GM18505 (cell line): ENCODE measurements around the gene TRPM6.

Experiments used
- ATAC-seq: cut with Tn5 transposase; IDR thresholded peaks from one replicate; pipeline ENCODE4 v1.9.1; 2021; ENCODE audit not compliant: unreplicated experiment
- POLR2A ChIP-seq: IDR thresholded peaks from 4 replicates; pipeline ENCODE4 v1.6.1; 2011; ENCODE audit warnings: borderline replicate concordance; ENCODE audit not compliant: insufficient read depth, insufficient read length; ENCODE audit errors: extremely low read depth

The TRPM6 gene

GRCh38 chr9:74775396-74775795 is 112.3 kb downstream of the TRPM6 start:
- TF ChIP-seq POLR2A: no peak
- no peak for ATAC-seq

- ATAC-seq: no peak
- TF ChIP-seq POLR2A: no peak
Measured at GRCh38 chr9:74773886-74774479, 113.7 kb downstream of the TRPM6 start.

- TF ChIP-seq POLR2A: no peak
- peak; percentile 53 for ATAC-seq
Measured at GRCh38 chr9:74772121-74772520, 115.6 kb downstream of the TRPM6 start.

GRCh38 chr9:74771672-74772071 is 116.0 kb downstream of the TRPM6 start:
- no peak for ATAC-seq
- TF ChIP-seq POLR2A: no peak

- no peak for ATAC-seq
- TF ChIP-seq POLR2A: no peak
Measured at GRCh38 chr9:74771262-74771585, 116.5 kb downstream of the TRPM6 start.

GRCh38 chr9:74770508-74771261 is 117.0 kb downstream of the TRPM6 start:
- TF ChIP-seq POLR2A: no peak
- peak; percentile 55 for ATAC-seq

GRCh38 chr9:74765481-74765971 is 122.2 kb downstream of the TRPM6 start:
- no peak for ATAC-seq
- TF ChIP-seq POLR2A: no peak

- no peak for ATAC-seq
- TF ChIP-seq POLR2A: no peak
Measured at GRCh38 chr9:74762950-74763349, 124.8 kb downstream of the TRPM6 start.

- no peak for ATAC-seq
- TF ChIP-seq POLR2A: no peak
Measured at GRCh38 chr9:74760031-74760700, 127.6 kb downstream of the TRPM6 start.

- TF ChIP-seq POLR2A: no peak
- no peak for ATAC-seq
Measured at GRCh38 chr9:74755999-74756398, 131.7 kb downstream of the TRPM6 start.

- no peak for TF ChIP-seq POLR2A
- no peak for ATAC-seq
Measured at GRCh38 chr9:74755355-74755754, 132.4 kb downstream of the TRPM6 start.

- no peak for TF ChIP-seq POLR2A
- no peak for ATAC-seq
Measured at GRCh38 chr9:74753650-74754049, 134.1 kb downstream of the TRPM6 start.

GRCh38 chr9:74748966-74749365 is 138.8 kb downstream of the TRPM6 start:
- no peak for TF ChIP-seq POLR2A
- no peak for ATAC-seq

GRCh38 chr9:74742792-74743730 is 144.7 kb downstream of the TRPM6 start:
- no peak for ATAC-seq
- TF ChIP-seq POLR2A: no peak
